ENCODE results near the gene CTNND1. TPM values are rescaled to one million over a fixed set of nuclear protein-coding genes. Genes with fewer than 3 reads are reported as not detected.

CTNND1 gene
- total and polyA plus RNA-seq, 2 of the 8 experiments (the other 6 are each of a cell fraction or from before 2014, with no cell fraction given), result 91.9 to 164 TPM

DNA sequence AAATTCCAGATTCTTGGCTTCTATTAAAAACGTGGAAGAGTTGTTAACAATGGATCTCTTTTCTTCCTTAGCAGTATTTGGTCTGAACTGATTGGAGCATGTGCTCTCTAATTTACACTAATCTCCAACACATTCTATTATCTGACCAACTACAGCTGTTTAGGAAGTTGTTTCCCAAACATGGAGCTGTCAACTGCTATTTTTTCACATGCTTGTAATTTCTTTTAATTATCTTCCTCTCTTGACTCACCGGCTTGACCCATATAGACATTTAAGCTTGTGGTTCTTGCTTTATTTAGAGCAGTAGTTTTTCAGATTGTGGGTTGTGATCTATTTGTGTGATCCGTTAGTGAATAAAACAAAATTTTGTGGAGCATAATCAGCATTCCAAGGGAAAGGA lies 40.8 kb downstream of the CTNND1 start:
- TF ChIP-seq MAFK (IDR thresholded peaks at IDR 0.05; ENCODE audit: low read depth, low read length) (no peak), RFX5 (IDR thresholded peaks at IDR 0.05; ENCODE audit: borderline replicate concordance, low read depth, low read length) (no peak), RNF2 (IDR thresholded peaks at IDR 0.05; ENCODE audit: borderline replicate concordance, low read depth, low read length, missing control alignments, poor library complexity, severe bottlenecking) (no peak)
- Histone ChIP-seq H3K9ac (replicated peaks in 1 of 4; ENCODE audit: extremely low read depth in 1 of 4, low read depth in 3 of 4, low read length in 3 of 4) (no peak overlapping the region), H3K4me1 (replicated peaks in 1 of 4; ENCODE audit: control insufficient read depth in 3 of 4, insufficient read depth in 4 of 4, low read length in 3 of 4) (peaks cover 0 to 2% (median 0%) of the 10 kb centered on the region in 4 experiments; a peak in 2 of 7 replicates), H3K18ac (ENCODE audit: extremely low read depth, low read length) (no peak overlapping the region), H3K79me2 (ENCODE audit: control insufficient read depth in 1 of 2, insufficient read depth in 2 of 2, low read length in 2 of 2) (peaks cover 0 to 35% of the 10 kb centered on the region in 2 experiments; a peak in 3 of 4 replicates), H3K27ac (ENCODE audit: low read depth, low read length) (no peak overlapping the region), H3K4me2 (ENCODE audit: insufficient read depth in 1 of 2, low read depth in 2 of 2, low read length in 2 of 2) (no peak overlapping the region), H3K27me3 (replicated peaks in 1 of 4; ENCODE audit: control insufficient read depth in 3 of 4, extremely low read depth in 1 of 4, insufficient read depth in 3 of 4, low read length in 3 of 4) (no peaks in the 10 kb centered on the region), H4K91ac (replicated peaks; ENCODE audit: insufficient read length, low read length) (no peak overlapping the region), H2BK12ac (ENCODE audit: low read depth, low read length) (no peak overlapping the region), H3K23me2 (ENCODE audit: low read depth, low read length) (no peaks in the 10 kb centered on the region; the same call in 1 of the 2 replicates), H4K20me1 (replicated peaks in 1 of 2; ENCODE audit: control insufficient read depth in 1 of 2, insufficient read depth in 2 of 2, low read length in 2 of 2) (peaks cover 2 to 7% of the 10 kb centered on the region in 2 experiments), H2BK120ac (replicated peaks; ENCODE audit: low read depth, low read length) (no peak overlapping the region), H3K14ac (ENCODE audit: insufficient read length) (no peak overlapping the region), H2AFZ (ENCODE audit: low read length) (no peak overlapping the region), H3K79me1 (ENCODE audit: low read depth, low read length) (peaks cover 4% of the 10 kb centered on the region; the same call in 1 of the 2 replicates), H2BK20ac (ENCODE audit: low read length) (no peak overlapping the region), H2AK5ac (ENCODE audit: low read depth, low read length) (no peak overlapping the region), H3K4ac (replicated peaks; ENCODE audit: insufficient read length, low read depth, low read length) (no peak overlapping the region), H2BK15ac (ENCODE audit: low read length) (no peak overlapping the region), H4K5ac (ENCODE audit: insufficient read length, low read depth, low read length) (no peak overlapping the region), H3K36me3 (ENCODE audit: control insufficient read depth in 2 of 4, insufficient read depth in 4 of 4, low read length in 3 of 4) (peaks cover 28 to 61% (median 56%) of the 10 kb centered on the region in 4 experiments), H2BK5ac (ENCODE audit: low read depth, low read length) (no peak overlapping the region), H3K4me3 (ENCODE audit: extremely low read depth in 1 of 4, insufficient read depth in 2 of 4, low read depth in 3 of 4, low read length in 4 of 4) (no peak overlapping the region), H4K8ac (ENCODE audit: extremely low read depth, insufficient read depth, low read length) (no peak overlapping the region), H3K23ac (ENCODE audit: insufficient read length) (no peak overlapping the region), H3K9me3 (ENCODE audit: insufficient read depth in 2 of 2, low read depth in 1 of 2, low read length in 1 of 2) (no peaks in the 10 kb centered on the region), H3K56ac (replicated peaks; ENCODE audit: insufficient read length, low read depth, low read length) (no peak overlapping the region)
- FAIRE-seq, result no peak
- ChIA-PET CTCF (ENCODE audit: partially characterized antibody) (interaction anchor here (0.6 to 7.0 kb wide), 7 partner anchors 11 to 722 kb away, joined by 3 to 182 read pairs (median 9); partner anchors contain the start of genes BTBD18, CTNND1 and SELENOH), POLR2A (ENCODE audit: partially characterized antibody) (interaction anchor here (0.6 to 6.5 kb wide), 8 partner anchors 21 to 707 kb away, joined by 3 to 48 read pairs (median 8); partner anchors contain the start of genes BTBD18, CTNND1 and SELENOH)
- 81% methylated on average over 3 of the region's 3 CpGs; no CpG with 5 or more reads in 1 of the 2 experiments for WGBS, 2 experiments (ENCODE audit: extremely low coverage in 1 of 2, insufficient coverage in 1 of 2, insufficient read length in 1 of 2, insufficient replicate concordance in 2 of 2, low coverage in 1 of 2, low lambda C conversion rate in 2 of 2, missing lambda C conversion rate in 1 of 2)
- no peak for DNase-seq (ENCODE audit: low read depth in 1 of 2, low spot score in 2 of 2)
